ENCODE results near the gene ENPP1.

The ENPP1 gene

DNA sequence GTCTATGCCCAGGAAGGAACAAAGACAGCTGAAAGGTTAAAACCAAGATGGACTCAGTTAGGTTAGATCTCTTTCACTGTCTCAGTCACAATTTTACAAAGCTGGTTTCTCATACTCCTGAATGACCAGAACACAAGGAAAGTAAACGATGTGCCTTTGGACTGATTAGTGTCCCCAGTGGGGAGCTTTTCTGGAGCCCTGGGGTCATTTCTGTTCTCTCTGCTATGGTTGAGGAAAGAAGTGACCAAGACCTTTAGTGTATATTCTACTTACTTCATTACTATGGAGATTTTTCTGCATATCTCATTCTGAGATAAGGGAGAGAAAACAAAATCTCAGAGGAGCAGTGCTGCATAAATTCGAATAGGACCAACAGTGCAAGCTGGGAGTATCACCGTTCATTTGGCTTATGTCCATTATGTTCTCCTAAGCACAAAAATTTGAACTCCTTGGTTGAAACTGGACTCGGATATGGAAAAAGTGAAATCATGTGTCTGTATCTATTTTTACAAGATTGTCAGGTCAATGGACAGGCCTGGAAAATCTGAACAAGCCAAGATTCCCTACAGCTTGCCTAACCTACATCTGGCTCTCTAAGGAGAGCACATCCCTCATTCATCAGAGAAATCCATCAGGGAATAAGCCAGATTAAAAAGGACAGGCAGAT lies 34.4 kb upstream of the ENPP1 start:
- no peak overlapping the region for H3K4me2 ChIP-seq (ENCODE audit: low read depth, low read length, poor library complexity, severe bottlenecking)
- TF ChIP-seq, protein P1, sequence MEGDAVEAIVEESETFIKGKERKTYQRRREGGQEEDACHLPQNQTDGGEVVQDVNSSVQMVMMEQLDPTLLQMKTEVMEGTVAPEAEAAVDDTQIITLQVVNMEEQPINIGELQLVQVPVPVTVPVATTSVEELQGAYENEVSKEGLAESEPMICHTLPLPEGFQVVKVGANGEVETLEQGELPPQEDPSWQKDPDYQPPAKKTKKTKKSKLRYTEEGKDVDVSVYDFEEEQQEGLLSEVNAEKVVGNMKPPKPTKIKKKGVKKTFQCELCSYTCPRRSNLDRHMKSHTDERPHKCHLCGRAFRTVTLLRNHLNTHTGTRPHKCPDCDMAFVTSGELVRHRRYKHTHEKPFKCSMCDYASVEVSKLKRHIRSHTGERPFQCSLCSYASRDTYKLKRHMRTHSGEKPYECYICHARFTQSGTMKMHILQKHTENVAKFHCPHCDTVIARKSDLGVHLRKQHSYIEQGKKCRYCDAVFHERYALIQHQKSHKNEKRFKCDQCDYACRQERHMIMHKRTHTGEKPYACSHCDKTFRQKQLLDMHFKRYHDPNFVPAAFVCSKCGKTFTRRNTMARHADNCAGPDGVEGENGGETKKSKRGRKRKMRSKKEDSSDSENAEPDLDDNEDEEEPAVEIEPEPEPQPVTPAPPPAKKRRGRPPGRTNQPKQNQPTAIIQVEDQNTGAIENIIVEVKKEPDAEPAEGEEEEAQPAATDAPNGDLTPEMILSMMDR (IDR thresholded peaks at IDR 0.05; ENCODE audit: insufficient read depth, low read length, poor library complexity, severe bottlenecking), result no peak
- TF ChIP-seq EZH2phosphoT487 (conservative IDR thresholded peaks at IDR 0.05; ENCODE audit: low read length), result no peak
- H3K9me3 ChIP-seq (ENCODE audit: insufficient read depth, low read length), result no peaks in the 10 kb centered on the region

DNA sequence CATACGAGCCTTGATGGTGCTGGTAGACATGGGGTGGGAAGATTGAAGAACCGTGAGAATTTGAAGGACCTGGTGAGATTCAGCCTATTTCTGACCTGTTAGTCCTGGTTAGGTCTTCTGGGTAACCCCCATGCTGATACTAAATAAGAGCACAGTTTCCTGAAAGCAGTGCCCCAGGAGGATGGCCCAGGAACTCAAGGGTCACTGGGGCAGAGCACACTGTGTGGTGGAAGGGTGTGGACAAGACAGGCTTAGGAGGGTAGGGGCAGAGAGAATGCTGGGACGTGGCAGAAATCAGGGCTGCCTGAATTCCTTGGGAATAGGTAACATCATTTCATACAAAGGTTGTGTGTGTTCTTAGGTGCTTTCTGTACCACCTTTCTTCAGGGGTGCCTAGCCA lies 31.9 kb upstream of the ENPP1 start:
- Histone ChIP-seq H3K27ac (ENCODE audit: low read depth, low read length) (no peak overlapping the region), H3K9ac (ENCODE audit: low read length) (no peak overlapping the region), H3K9me2 (replicated peaks; ENCODE audit: insufficient read depth, low read length) (no peaks in the 10 kb centered on the region), H3K36me3 (ENCODE audit: low read length) (no peaks in the 10 kb centered on the region), H3K9me3 (ENCODE audit: insufficient read depth, low read length) (no peaks in the 10 kb centered on the region), H3K79me2 (ENCODE audit: insufficient read depth, low read length) (no peaks in the 10 kb centered on the region), H2AFZ (ENCODE audit: low read depth, low read length, severe bottlenecking) (no peak overlapping the region), H3K4me2 (ENCODE audit: low read depth, low read length, poor library complexity, severe bottlenecking) (no peak overlapping the region), H3F3A (ENCODE audit: insufficient read depth) (no peaks in the 10 kb centered on the region), H3K4me3 (ENCODE audit: insufficient read depth, low read length, poor library complexity, severe bottlenecking) (no peak overlapping the region), H3K27me3 (ENCODE audit: low read length) (no peaks in the 10 kb centered on the region), H4K20me1 (ENCODE audit: low read depth, low read length) (no peaks in the 10 kb centered on the region)
- TF ChIP-seq EZH2phosphoT487 (conservative IDR thresholded peaks at IDR 0.05; ENCODE audit: low read length), result no peak
- TF ChIP-seq, protein P1 (IDR thresholded peaks at IDR 0.05; ENCODE audit: insufficient read depth, low read length, poor library complexity, severe bottlenecking), result no peak

More for the DNA sequence above, 34.4 kb upstream of the ENPP1 start:
- Histone ChIP-seq H4K20me1 (ENCODE audit: low read depth, low read length) (no peaks in the 10 kb centered on the region), H3K9me2 (replicated peaks; ENCODE audit: insufficient read depth, low read length) (no peaks in the 10 kb centered on the region), H3K79me2 (ENCODE audit: insufficient read depth, low read length) (no peaks in the 10 kb centered on the region), H3F3A (ENCODE audit: insufficient read depth) (no peaks in the 10 kb centered on the region), H3K27me3 (ENCODE audit: low read length) (no peaks in the 10 kb centered on the region), H2AFZ (ENCODE audit: low read depth, low read length, severe bottlenecking) (no peak overlapping the region), H3K4me3 (ENCODE audit: insufficient read depth, low read length, poor library complexity, severe bottlenecking) (no peak overlapping the region), H3K27ac (ENCODE audit: low read depth, low read length) (no peak overlapping the region), H3K36me3 (ENCODE audit: low read length) (no peaks in the 10 kb centered on the region), H3K9ac (ENCODE audit: low read length) (no peak overlapping the region)

DNA sequence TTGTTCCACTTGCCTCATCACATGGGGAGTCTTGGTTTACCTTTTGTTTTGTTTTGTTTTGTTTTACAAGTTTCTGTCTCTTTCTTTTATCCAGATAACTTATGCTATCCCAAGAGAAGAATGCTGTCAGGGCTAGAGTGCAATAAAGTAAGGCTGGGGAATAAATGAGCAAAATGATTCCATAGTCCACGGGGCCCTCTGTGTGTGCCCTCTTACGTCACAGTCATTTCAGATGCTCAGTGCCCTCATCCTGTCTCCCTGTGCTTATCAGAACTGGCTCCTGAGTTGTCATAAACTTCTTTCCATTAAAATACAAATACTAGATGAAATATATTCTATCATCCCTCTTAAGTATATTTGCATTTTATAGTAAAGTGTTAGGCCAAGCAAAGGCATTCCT lies 30.8 kb upstream of the ENPP1 start:
- TF ChIP-seq, protein P1 (IDR thresholded peaks at IDR 0.05; ENCODE audit: insufficient read depth, low read length, poor library complexity, severe bottlenecking), result no peak
- no peak for TF ChIP-seq EZH2phosphoT487 (conservative IDR thresholded peaks at IDR 0.05; ENCODE audit: low read length)
- H3K79me2 ChIP-seq (ENCODE audit: insufficient read depth, low read length), result no peaks in the 10 kb centered on the region
- no peaks in the 10 kb centered on the region for H3K36me3 ChIP-seq (ENCODE audit: low read length)
- H3K4me2 ChIP-seq (ENCODE audit: low read depth, low read length, poor library complexity, severe bottlenecking), result no peak overlapping the region
- H3K9me3 ChIP-seq (ENCODE audit: insufficient read depth, low read length), result no peaks in the 10 kb centered on the region
- no peaks in the 10 kb centered on the region for H3F3A ChIP-seq (ENCODE audit: insufficient read depth)
- no peaks in the 10 kb centered on the region for H3K27me3 ChIP-seq (ENCODE audit: low read length)
- no peaks in the 10 kb centered on the region for H3K9me2 ChIP-seq (replicated peaks; ENCODE audit: insufficient read depth, low read length)
- no peaks in the 10 kb centered on the region for H4K20me1 ChIP-seq (ENCODE audit: low read depth, low read length)
- no peak overlapping the region for H3K4me3 ChIP-seq (ENCODE audit: insufficient read depth, low read length, poor library complexity, severe bottlenecking)
- no peak overlapping the region for H3K27ac ChIP-seq (ENCODE audit: low read depth, low read length)
- no peak overlapping the region for H3K9ac ChIP-seq (ENCODE audit: low read length)
- H2AFZ ChIP-seq (ENCODE audit: low read depth, low read length, severe bottlenecking), result no peak overlapping the region
